GM18517 (cell line): ENCODE data around the gene IQSEC3.

ENCODE experiments used
- ATAC-seq: cut with Tn5 transposase; IDR thresholded peaks from one replicate; pipeline ENCODE4 v1.9.1; 2021; ENCODE audit warnings: mild to moderate bottlenecking, moderate library complexity; ENCODE audit not compliant: unreplicated experiment

IQSEC3 gene

GRCh38 chr12:78981-79380 is 12.4 kb downstream of the IQSEC3 start:
- ATAC-seq, result no peak

DNA sequence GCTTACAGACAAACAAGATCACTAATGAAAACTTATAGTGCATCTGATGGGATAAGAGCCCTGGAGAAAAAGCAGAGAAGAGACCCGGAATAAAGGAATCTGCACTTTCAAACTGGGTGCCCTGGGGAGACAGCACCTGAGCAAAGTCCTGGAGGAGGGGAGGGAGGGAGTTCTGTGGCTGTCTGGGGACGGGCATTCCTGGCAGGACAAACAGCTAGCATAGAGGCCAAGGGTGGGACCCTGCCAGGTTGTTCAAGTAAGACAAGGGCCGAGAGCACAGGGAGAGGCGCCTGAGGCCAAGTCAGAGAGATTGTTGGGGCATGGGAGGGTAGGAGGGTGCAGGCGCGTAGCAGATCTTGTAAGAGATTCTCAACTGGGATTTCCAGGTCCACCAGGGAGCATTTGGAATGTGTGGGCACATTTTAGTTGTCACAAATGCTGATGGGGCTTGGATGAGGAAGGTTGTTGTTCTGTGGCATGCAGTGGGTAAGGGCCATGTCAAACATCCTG is 14.2 kb downstream of the IQSEC3 start:
- no peak for ATAC-seq

DNA sequence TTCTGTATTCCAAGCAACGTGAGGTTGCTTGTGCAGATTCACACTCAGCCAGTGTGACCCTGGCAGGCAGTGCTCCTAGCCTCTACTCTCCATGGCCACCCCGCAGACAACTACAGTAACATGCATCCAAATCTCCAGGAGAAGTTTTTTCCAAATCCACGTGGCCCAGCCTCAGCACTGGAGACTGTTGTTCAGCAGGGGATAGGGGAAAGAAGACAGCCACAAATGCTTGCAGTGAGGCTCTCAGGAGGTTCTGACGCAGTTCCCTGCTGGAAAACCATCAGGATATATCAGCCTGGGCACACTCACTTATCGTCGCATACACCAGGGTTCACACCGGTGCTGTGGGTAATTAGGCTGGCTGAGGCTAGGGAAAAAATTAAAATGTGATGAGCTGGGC is 16.2 kb downstream of the IQSEC3 start:
- no peak for ATAC-seq

GRCh38 chr12:84056-84455 is 17.5 kb downstream of the IQSEC3 start:
- no peak for ATAC-seq

DNA sequence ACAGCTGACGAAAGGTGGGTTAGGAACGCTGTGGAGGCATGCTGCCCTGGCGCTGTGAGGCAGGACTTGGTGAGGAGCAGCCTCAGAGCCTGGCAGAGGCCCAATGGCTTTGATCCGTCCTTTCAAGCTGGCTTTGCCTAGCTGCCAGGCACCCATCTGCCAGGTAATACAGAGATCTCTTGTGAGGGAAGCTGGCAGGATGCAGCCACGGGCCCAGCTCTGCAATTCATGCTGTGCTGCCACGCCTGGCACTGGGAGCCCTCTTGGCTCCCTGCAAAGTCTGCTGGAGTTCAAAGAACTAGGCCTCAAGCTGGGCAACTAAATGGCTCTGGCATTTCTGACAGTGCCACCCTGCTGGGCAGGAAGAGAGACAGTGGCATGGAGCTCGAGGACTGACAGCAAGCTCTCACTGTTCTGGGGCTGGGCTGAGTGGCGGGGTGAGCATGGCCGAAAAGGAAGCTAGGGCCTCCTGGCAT is 18.7 kb downstream of the IQSEC3 start:
- no peak for ATAC-seq

DNA sequence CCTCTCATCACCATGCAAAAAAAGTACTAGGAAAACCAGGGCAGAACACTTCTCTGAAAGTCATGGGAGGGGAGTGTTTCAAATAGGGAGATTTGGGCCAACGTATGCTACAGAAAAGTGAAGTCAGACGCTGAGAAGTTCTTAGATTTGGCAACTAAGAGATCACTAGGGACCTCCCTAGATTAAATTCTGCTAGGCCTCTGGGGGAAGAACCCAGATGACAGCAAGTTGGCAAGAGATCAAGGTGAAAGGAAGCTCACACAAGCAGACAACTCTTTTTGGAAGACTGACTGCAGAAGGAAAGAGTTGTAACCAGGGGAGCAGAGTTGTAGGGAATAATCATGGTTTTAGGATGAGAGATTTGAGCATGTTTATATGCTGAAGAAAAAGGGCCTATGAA is 20.7 kb downstream of the IQSEC3 start:
- no peak for ATAC-seq

DNA sequence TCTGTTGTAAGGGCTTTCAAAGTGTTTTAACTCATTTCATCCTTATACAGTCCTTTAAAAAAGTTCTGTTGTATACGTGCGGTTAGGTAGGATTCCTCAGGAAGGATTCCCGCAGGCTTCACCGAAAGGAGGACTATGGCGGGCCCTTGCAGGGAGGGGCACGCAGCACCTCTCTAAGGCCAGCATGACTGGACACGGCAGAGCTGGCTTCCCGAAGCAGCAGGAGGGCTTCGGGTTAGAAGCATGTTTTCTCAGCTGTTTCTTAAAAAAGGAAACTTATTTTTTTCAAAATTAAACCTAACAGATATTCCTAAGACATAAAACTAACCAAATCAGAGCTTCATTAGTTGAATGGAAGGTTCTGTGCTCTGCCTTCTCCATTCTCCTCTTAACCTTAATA is 21.3 kb downstream of the IQSEC3 start:
- no peak for ATAC-seq

DNA sequence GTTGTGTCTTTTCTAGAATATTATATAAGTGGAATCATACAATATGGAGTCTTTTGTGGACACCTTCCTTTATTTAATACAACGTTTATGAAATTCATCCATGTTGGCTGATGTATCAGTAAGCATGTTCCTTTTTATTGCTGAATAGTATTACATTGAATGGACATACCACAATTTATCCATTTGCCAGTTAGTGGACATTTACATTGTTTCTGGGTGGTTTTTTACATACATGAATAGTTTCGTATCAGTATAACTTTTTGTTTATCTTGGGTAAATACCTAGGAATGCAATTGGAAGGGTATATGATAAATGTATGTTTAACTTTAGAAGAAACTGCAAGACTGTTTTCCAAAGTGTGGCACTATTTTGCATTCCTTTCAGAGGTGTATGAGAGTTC is 23.1 kb downstream of the IQSEC3 start:
- ATAC-seq, result no peak

GRCh38 chr12:91213-91612 is 24.6 kb downstream of the IQSEC3 start:
- ATAC-seq, result no peak

DNA sequence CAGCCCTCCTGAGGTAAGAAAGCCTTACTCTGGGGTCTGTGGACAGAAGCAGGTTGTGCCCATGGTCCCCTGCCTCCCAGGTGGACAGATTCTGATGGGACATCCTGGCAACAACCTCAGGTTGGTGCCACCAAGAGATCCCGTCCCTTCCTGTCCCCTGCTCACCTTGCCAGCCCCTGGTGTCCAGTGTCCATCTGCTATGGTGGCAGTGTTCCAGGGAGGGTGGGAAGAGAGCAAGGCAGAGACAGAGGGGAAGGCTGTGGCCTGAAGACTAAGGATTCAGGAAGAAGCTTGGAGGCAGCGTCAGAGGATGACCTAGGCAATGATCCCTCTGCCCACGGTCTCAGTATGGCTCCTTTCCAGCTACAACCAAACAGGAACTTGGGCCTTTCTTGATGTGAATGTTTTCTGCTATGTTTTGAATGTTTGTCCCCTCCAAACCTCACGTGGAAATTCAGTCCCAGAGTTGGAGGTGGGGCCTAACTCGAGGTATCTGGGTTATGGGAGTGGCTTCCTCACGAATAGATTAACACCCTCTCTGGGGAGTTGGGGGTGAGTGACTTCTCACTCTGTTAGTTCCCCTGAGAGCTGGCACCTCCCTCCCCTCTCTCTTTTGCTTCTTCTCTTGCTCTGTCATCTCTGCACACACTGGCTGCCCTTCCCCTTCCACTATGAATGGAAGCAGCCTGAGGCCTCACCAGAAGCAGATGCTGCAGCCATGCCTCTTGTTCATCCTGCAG is 26.9 kb downstream of the IQSEC3 start:
- ATAC-seq, result no peak

GRCh38 chr12:96543-96942 is 30.0 kb downstream of the IQSEC3 start:
- no peak for ATAC-seq

- ATAC-seq, result no peak
Observed at GRCh38 chr12:98924-99352, 32.4 kb downstream of the IQSEC3 start.

- no peak for ATAC-seq
Observed at GRCh38 chr12:99605-100004, 33.0 kb downstream of the IQSEC3 start.

DNA sequence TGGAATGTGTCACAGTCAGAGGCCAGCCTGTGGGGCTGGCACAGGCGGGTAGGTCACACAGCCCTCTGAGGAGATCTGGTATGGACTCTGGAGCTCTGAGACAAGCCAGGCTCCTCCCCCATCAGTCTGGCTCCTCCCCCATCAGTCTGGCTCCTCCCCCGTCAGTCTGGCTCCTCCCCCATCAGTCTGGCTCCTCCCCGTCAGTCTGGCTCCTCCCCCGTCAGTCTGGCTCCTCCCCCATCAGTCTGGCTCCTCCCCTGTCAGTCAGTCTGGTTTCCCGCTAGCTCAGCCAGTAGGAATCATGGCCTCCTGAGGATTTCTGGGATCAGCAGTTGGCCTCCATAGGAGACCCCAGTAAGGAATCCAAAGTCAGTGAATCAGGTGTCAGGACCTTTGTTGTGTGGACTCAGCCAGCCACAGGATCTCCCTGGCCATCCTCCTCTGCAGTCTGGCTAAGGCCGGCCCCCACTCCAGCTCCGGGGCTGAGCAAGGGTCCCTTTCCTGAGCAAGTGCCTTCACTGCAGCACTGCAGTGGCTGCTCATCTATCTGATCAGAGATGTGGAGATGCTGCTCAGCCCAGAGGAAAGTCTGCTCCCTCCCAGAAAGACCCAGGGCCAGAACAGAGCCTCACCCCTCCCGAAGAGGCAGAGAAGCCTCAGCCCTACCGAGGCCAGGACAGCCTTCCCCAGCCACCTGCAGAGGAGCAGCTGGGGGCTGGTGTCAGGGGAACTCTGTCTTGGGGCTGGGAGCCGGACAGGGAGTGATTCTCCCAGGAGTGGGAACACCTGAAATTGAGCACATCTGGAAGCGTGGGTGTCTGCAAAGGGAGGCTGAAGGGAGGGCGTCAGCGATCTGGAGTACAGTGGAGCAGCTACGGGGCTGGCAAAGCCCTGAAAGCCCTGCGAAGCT is 35.7 kb downstream of the IQSEC3 start:
- no peak for ATAC-seq

DNA sequence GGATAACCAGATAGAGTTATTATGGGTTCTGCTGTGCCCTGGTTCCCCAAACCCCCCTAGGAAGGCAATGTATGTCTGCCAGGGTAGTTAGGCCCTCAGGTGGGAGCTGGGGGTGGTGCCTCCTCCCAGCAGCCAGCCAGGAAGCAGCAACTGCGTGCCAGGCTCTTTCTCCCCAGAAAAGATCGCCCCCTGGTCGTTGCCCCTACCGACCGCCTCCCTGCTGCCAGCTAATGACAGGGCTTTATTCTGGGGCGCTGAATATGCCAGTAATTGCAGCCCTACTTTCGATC is 36.3 kb downstream of the IQSEC3 start:
- ATAC-seq, result no peak

DNA sequence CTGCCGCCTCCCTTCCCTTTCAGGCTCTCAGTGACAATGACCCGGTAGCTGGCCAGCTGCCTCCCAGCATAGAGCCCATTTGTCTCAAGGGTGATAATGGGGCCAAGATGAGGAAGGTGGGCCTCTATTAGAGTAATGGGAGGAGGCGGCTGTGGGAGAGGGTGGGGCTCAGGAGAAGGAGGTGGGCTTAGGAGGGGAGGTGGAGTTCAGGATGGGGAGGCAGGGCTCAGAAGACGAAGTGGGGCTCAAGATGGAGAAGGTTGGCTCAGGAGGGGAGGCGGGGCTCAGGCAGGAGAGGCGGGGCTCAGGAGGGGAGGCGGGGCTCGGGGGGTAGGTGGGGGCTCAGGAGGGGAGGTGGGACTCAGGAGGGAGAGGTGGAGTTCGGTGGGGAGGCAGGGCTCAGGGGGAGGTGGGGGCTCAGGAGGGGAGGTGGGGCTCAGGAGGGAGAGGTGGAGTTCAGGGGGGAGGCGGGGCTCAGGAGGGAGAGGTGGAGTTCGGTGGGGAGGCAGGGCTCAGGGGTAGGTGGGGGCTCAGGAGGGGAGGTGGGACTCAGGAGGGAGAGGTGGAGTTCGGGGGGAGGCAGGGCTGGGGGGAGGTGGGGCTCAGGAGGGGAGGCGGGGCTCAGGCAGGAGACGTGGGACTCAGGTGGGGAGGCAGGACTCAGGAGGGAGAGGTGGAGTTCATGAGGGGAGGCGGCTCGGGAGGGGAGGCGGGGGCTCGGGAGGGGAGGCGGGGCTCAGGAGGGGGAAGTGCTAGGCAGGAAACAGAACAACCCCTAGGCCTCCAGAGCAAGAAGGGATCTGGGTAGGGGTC is 36.8 kb downstream of the IQSEC3 start:
- ATAC-seq, result no peak

GRCh38 chr12:104551-105081 is 38.0 kb downstream of the IQSEC3 start:
- ATAC-seq, result no peak

GRCh38 chr12:105696-106095 is 39.1 kb downstream of the IQSEC3 start:
- no peak for ATAC-seq

DNA sequence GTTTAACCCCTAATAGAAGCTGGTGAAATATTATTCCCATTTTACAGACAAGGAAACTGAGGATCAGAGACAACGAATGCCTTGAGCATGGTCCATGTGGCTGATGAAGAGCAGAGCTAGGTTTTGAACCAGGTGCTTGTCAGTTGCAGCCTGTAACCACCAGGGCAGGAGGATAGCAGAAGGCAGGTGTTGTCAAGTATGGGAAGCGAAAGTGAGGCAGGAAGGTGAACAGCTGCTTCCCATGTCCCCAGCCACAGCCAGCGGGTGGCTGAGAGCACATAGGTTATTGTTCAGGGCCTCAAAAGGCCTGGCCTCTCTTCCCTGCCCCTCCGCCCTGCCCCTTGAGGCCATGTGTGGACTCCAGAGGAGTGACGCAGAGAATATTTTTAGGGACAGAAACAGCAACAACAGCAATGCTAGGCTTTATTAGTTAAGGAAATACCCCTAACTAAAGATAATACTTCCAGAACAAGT is 39.6 kb downstream of the IQSEC3 start:
- ATAC-seq, result peak; percentile 93

GRCh38 chr12:108594-108993 is 42.0 kb downstream of the IQSEC3 start:
- no peak for ATAC-seq

DNA sequence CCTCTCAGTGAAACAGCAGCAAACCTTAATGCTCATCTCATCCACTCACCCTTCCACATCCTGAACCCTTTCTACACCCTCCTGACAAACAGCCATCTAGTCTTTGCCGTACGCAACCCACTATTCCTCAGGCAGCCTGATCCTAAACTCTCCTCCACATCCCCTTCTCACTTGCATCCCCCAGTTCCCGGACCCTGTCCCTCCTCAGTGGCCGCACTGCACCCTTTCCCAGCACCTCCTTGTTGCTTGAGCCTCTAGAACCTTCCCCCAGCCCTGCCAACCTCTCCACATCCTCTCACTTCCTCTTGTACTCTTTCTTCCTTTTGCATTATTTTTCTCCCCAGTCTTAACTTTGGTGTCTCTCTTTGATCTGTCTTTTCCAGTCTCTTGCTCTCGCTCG is 42.9 kb downstream of the IQSEC3 start:
- no peak for ATAC-seq
